ENCODE data around the gene MPZL1. TPM values are rescaled to one million over a fixed set of nuclear protein-coding genes. Genes with fewer than 3 reads are reported as not detected.

MPZL1 gene
- total RNA-seq, 1 experiment from 2014 or later: 52.9 TPM

DNA sequence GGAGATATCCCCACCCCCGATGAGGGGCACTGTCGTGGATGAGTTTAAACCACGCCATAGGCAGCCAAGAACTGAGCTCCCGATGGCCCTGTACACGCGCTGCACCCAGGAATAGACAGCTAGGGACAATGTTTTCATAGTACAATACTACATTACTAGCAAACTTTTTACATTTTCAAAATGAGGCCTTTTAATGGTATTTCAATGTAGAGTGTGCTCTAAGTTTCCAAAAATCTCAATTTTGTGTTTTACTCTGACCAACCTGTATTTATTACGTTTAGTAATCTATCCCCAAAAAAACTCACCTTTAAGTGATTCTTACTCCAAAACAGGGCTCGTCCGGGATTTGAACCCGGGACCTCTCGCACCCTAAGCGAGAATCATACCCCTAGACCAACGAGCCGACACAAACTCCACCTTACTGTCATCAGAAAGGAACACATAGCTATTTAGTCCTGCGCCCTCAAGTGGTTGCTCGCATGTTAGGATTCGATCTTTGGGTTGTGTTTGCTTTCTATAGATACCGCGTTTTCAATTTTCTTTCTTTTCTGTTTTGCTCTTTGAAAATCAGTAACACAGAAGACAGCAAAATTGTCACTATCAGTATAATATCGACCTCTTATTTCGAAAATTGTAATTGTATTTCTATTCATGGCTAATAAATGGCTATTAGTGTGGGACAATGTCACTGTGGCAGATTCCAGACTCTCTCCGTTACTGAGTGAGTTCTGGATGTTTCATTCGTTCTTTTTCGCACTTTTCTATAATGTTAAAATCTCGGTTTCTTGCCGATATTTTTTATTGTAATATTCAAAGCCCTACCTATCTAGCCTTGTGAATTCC is 6.4 kb upstream of the MPZL1 start:
- peak; percentile 86 for DNase-seq (ENCODE audit: low read depth, low spot score)
- Histone ChIP-seq H3K36me3 (ENCODE audit: control insufficient read depth in 1 of 2, insufficient read depth in 2 of 2, low read length in 2 of 2) (no peaks in the 10 kb centered on the region), H3K4me1 (ENCODE audit: control insufficient read depth in 1 of 2, insufficient read depth in 2 of 2, low read length in 2 of 2) (peaks cover 10 to 32% of the 10 kb centered on the region in 2 experiments), H3K9me2 (ENCODE audit: insufficient read depth) (no peaks in the 10 kb centered on the region), H4K20me1 (ENCODE audit: insufficient read depth) (no peaks in the 10 kb centered on the region), H3K9ac (ENCODE audit: low read length) (peak overlapping the region; percentile 74), H3K27me3 (ENCODE audit: insufficient read depth, low read length) (no peaks in the 10 kb centered on the region), H3K79me2 (ENCODE audit: insufficient read depth, low read length) (no peaks in the 10 kb centered on the region), H3K9me3 (ENCODE audit: control insufficient read depth in 1 of 2, insufficient read depth in 1 of 2, low read depth in 1 of 2, low read length in 2 of 2) (no peaks in the 10 kb centered on the region), H2AFZ (ENCODE audit: low read depth, low read length, poor library complexity, severe bottlenecking) (peak overlapping the region; percentile 100), H3K27ac (ENCODE audit: low read depth, low read length) (peak overlapping the region; percentile 67), H3K4me2 (ENCODE audit: low read length) (peak overlapping the region; percentile 93), H3K4me3 (replicated peaks in 1 of 2; ENCODE audit: low read depth in 1 of 2, low read length in 2 of 2) (peak overlapping the region; percentile 52 to 58)
- RAD21 ChIA-PET (ENCODE audit: low non-redundant PET in 1 of 2, low total read pairs in 2 of 2, uncharacterized antibody in 2 of 2, unreplicated experiment in 2 of 2): interaction anchor here in 1 of 2 experiments (0.7 kb wide), 1 partner anchor 21 kb away, joined by 3 read pairs; no protein-coding TSS in a partner anchor
- POLR2A ChIA-PET: interaction anchor here (1.2 to 1.6 kb wide), 2 partner anchors 15 to 18 kb away, joined by 4 to 5 read pairs; no protein-coding TSS in a partner anchor
- BruUV-seq (replicated peaks): no TSS peak
- ATAC-seq: peak; percentile 57
- CTCF ChIA-PET: interaction anchor here (0.6 to 2.2 kb wide), 3 partner anchors 157 to 367 kb away, joined by 3 to 7 read pairs (median 3); no protein-coding TSS in a partner anchor
- TF ChIP-seq YY1 (IDR thresholded peaks at IDR 0.05; ENCODE audit: extremely low read depth, insufficient replicate concordance, low read depth, low read length) (peak; percentile 59), TCF7L2 (IDR thresholded peaks at IDR 0.05; ENCODE audit: borderline replicate concordance, extremely low read depth, insufficient read depth, insufficient read length) (no peak), POLR2AphosphoS5 (IDR thresholded peaks at IDR 0.05; ENCODE audit: low read depth, low read length) (no peak)
- TF ChIP-seq, protein P1, sequence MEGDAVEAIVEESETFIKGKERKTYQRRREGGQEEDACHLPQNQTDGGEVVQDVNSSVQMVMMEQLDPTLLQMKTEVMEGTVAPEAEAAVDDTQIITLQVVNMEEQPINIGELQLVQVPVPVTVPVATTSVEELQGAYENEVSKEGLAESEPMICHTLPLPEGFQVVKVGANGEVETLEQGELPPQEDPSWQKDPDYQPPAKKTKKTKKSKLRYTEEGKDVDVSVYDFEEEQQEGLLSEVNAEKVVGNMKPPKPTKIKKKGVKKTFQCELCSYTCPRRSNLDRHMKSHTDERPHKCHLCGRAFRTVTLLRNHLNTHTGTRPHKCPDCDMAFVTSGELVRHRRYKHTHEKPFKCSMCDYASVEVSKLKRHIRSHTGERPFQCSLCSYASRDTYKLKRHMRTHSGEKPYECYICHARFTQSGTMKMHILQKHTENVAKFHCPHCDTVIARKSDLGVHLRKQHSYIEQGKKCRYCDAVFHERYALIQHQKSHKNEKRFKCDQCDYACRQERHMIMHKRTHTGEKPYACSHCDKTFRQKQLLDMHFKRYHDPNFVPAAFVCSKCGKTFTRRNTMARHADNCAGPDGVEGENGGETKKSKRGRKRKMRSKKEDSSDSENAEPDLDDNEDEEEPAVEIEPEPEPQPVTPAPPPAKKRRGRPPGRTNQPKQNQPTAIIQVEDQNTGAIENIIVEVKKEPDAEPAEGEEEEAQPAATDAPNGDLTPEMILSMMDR (IDR thresholded peaks at IDR 0.05 in 2 of 3, conservative IDR thresholded peaks at IDR 0.05 in 1 of 3; ENCODE audit: borderline replicate concordance in 1 of 3, insufficient read depth in 1 of 3, low read depth in 2 of 3, low read length in 2 of 3): peak in 2 of 3 experiments; percentile 86; a peak in 4 of 6 replicates
- TF ChIP-seq, protein P2, sequence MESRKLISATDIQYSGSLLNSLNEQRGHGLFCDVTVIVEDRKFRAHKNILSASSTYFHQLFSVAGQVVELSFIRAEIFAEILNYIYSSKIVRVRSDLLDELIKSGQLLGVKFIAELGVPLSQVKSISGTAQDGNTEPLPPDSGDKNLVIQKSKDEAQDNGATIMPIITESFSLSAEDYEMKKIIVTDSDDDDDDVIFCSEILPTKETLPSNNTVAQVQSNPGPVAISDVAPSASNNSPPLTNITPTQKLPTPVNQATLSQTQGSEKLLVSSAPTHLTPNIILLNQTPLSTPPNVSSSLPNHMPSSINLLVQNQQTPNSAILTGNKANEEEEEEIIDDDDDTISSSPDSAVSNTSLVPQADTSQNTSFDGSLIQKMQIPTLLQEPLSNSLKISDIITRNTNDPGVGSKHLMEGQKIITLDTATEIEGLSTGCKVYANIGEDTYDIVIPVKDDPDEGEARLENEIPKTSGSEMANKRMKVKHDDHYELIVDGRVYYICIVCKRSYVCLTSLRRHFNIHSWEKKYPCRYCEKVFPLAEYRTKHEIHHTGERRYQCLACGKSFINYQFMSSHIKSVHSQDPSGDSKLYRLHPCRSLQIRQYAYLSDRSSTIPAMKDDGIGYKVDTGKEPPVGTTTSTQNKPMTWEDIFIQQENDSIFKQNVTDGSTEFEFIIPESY (IDR thresholded peaks at IDR 0.05; ENCODE audit: extremely low read depth, insufficient replicate concordance, low read length): peak; percentile 33
- intact Hi-C loops (cut with micrococcal nuclease): loop anchor here (1.0 to 2.0 kb wide), 2 partner anchors 221 to 367 kb away; partner anchors contain the start of genes DCAF6 and MPC2
